Suprapubic skin (tissue), 4 donors: ENCODE measurements around the gene NFIB. TPM values are rescaled to one million over a fixed set of nuclear protein-coding genes. Genes with fewer than 3 reads are reported as not detected.

Experiments
- DNase-seq, 2 donors: peaks; one replicate each; pipeline ENCODE4 v3.0.0-alpha.2; 2019; ENCODE audit warnings: low spot score in 2 of 2
- H3K27ac ChIP-seq: fragments of 200-600 bp; sonication (generic); one replicate; pipeline ENCODE4 v1.5.1; 2019
- H3K27me3 ChIP-seq: fragments of 200-600 bp; sonication (generic); one replicate; pipeline ENCODE4 v1.5.1; 2019
- H3K36me3 ChIP-seq: fragments of 200-600 bp; sonication (generic); one replicate; pipeline ENCODE4 v1.5.1; 2019
- H3K4me1 ChIP-seq: fragments of 200-600 bp; sonication (generic); one replicate; pipeline ENCODE4 v1.5.1; 2019
- H3K4me3 ChIP-seq: fragments of 200-600 bp; sonication (generic); one replicate; pipeline ENCODE4 v1.5.1; 2019; ENCODE audit warnings: mild to moderate bottlenecking
- H3K9me3 ChIP-seq: fragments of 200-600 bp; sonication (generic); one replicate; pipeline ENCODE4 v1.5.1; 2019
- EP300 ChIP-seq: sonication (generic); formaldehyde crosslinking; IDR thresholded peaks from one replicate; pipeline ENCODE4 v1.6.1; 2017; ENCODE audit warnings: antibody characterized with exemption
- POLR2A ChIP-seq, 2 donors: fragments of 450-650 bp; IDR thresholded peaks; one replicate each; pipeline ENCODE4 v1.6.1; 2017; ENCODE audit warnings: antibody characterized with exemption in 2 of 2, mild to moderate bottlenecking in 2 of 2, moderate library complexity in 2 of 2
- POLR2AphosphoS5 ChIP-seq, 3 donors: sonication (generic); formaldehyde crosslinking; IDR thresholded peaks; one replicate each; pipeline ENCODE4 v1.6.1; 2017; ENCODE audit warnings: antibody characterized with exemption in 3 of 3
- WGBS: methylation state at CpG from one replicate; pipeline ENCODE4 v1.1.5; 2018; 5-methylcytosine and 5-hydroxymethylcytosine counted together
- total RNA-seq, 4 donors: library from RNA; depleted of rRNA; stranded (reverse); fragments of >200 nt; gene quantifications; one replicate each; pipeline ENCODE4 v1.1.0, GENCODE V29; 2016
- TF ChIP-seq, protein P1 (sequence below), 2 donors: fragments of 200-600 bp in 1 of 2; fragments of 450-650 bp in 1 of 2; sonication (generic) in 1 of 2; IDR thresholded peaks; one replicate each; pipeline ENCODE4 v1.5.1; 2016 to 2019; ENCODE audit warnings: antibody characterized with exemption in 2 of 2, mild to moderate bottlenecking in 1 of 2, moderate library complexity in 1 of 2

Gene NFIB
- total RNA-seq, 4 donors from 2014 or later = 90.4 to 204 (median 112) TPM

- H3K27ac ChIP-seq = peak overlapping the region; percentile 44
- H3K36me3 ChIP-seq = no peaks in the 10 kb centered on the region
- H3K4me1 ChIP-seq = peaks cover 47% of the 10 kb centered on the region
- TF ChIP-seq POLR2AphosphoS5 (IDR thresholded peaks at IDR 0.05) (no peak), POLR2A (IDR thresholded peaks at IDR 0.05) (no peak), EP300 (no peak)
- TF ChIP-seq, protein P1, sequence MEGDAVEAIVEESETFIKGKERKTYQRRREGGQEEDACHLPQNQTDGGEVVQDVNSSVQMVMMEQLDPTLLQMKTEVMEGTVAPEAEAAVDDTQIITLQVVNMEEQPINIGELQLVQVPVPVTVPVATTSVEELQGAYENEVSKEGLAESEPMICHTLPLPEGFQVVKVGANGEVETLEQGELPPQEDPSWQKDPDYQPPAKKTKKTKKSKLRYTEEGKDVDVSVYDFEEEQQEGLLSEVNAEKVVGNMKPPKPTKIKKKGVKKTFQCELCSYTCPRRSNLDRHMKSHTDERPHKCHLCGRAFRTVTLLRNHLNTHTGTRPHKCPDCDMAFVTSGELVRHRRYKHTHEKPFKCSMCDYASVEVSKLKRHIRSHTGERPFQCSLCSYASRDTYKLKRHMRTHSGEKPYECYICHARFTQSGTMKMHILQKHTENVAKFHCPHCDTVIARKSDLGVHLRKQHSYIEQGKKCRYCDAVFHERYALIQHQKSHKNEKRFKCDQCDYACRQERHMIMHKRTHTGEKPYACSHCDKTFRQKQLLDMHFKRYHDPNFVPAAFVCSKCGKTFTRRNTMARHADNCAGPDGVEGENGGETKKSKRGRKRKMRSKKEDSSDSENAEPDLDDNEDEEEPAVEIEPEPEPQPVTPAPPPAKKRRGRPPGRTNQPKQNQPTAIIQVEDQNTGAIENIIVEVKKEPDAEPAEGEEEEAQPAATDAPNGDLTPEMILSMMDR (IDR thresholded peaks at IDR 0.05) = no peak
- H3K27me3 ChIP-seq = no peaks in the 10 kb centered on the region
- 32% methylated on average over 2 of the region's 2 CpGs for WGBS
- DNase-seq = no peak
- no peak overlapping the region for H3K4me3 ChIP-seq
- H3K9me3 ChIP-seq = no peaks in the 10 kb centered on the region
Measured at GRCh38 chr9:14262827-14263226, 51.1 kb downstream of the NFIB start.

GRCh38 chr9:14261616-14262015 is 52.3 kb downstream of the NFIB start:
- H3K4me3 ChIP-seq = no peak overlapping the region
- no peaks in the 10 kb centered on the region for H3K27me3 ChIP-seq
- peaks cover 56% of the 10 kb centered on the region for H3K4me1 ChIP-seq
- no peaks in the 10 kb centered on the region for H3K36me3 ChIP-seq
- no peak for TF ChIP-seq EP300
- no peak for TF ChIP-seq POLR2AphosphoS5 (IDR thresholded peaks at IDR 0.05)
- TF ChIP-seq, protein P1 (IDR thresholded peaks at IDR 0.05) = no peak
- no peaks in the 10 kb centered on the region for H3K9me3 ChIP-seq
- DNase-seq = no peak
- WGBS = 56% methylated on average over 2 of the region's 2 CpGs
- no peak overlapping the region for H3K27ac ChIP-seq

DNA sequence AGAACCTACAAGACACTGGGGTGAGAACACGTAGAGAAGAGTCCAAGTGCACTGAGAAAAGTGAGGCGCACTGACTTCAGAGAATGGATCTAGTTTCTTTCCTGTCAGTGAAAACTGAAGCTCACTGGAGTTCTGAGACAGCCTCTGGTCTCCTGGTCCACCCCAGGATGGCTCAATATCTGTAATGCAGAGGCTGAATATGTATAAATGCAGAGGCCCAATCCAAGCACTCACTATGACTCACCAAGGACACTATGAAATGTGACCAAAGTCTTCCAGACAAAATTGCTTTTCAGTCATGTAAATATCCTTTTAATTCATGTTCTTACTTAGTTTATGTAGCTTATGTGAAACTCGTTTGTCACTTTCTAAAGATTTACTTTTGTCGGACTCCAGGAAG is 53.8 kb downstream of the NFIB start:
- Histone ChIP-seq H3K9me3 (no peaks in the 10 kb centered on the region), H3K4me3 (no peak overlapping the region), H3K4me1 (peaks cover 60% of the 10 kb centered on the region), H3K27ac (no peak overlapping the region), H3K27me3 (no peaks in the 10 kb centered on the region), H3K36me3 (no peaks in the 10 kb centered on the region)
- DNase-seq = no peak
- no peak for TF ChIP-seq POLR2AphosphoS5 (IDR thresholded peaks at IDR 0.05)
- TF ChIP-seq, protein P1 (IDR thresholded peaks at IDR 0.05) = no peak
- no peak for TF ChIP-seq EP300
- no peak for TF ChIP-seq POLR2A (IDR thresholded peaks at IDR 0.05)
- 93% methylated on average over 4 of the region's 4 CpGs for WGBS

- Histone ChIP-seq H3K9me3 (no peaks in the 10 kb centered on the region), H3K27me3 (no peaks in the 10 kb centered on the region), H3K27ac (peak overlapping the region; percentile 2), H3K4me3 (no peak overlapping the region), H3K4me1 (peaks cover 60% of the 10 kb centered on the region), H3K36me3 (no peaks in the 10 kb centered on the region)
- WGBS = 29% methylated on average over 4 of the region's 4 CpGs
- no peak for DNase-seq
- TF ChIP-seq POLR2A (IDR thresholded peaks at IDR 0.05) = no peak
- no peak for TF ChIP-seq EP300
- TF ChIP-seq, protein P1 (IDR thresholded peaks at IDR 0.05) = no peak
- no peak for TF ChIP-seq POLR2AphosphoS5 (IDR thresholded peaks at IDR 0.05)
Measured at GRCh38 chr9:14258660-14259239, 55.2 kb downstream of the NFIB start.

GRCh38 chr9:14258156-14258555 is 55.8 kb downstream of the NFIB start:
- Histone ChIP-seq H3K4me3 (no peak overlapping the region), H3K27me3 (no peaks in the 10 kb centered on the region), H3K36me3 (no peaks in the 10 kb centered on the region), H3K4me1 (peaks cover 60% of the 10 kb centered on the region), H3K27ac (peak overlapping the region; percentile 2), H3K9me3 (no peaks in the 10 kb centered on the region)
- TF ChIP-seq EP300 (no peak), POLR2AphosphoS5 (IDR thresholded peaks at IDR 0.05) (no peak), POLR2A (IDR thresholded peaks at IDR 0.05) (no peak)
- TF ChIP-seq, protein P1 (IDR thresholded peaks at IDR 0.05) = no peak
- DNase-seq = no peak
